ENCODE data around the gene LST1. TPM values are rescaled to one million over a fixed set of nuclear protein-coding genes. Genes with fewer than 3 reads are reported as not detected.
A peak's percentile ranks its signal among the peaks of the same experiment; 100 is the strongest.
"Not testable (repeated sequence)": the region's sequence is repeated elsewhere in the genome, so short reads cannot be mapped to it uniquely, and the experiment has no call there.

The LST1 gene
- total RNA-seq, 1 experiment from 2014 or later, result not detected

GRCh38 chr6:31546958-31547726 is 38.9 kb upstream of the LST1 start, which contains the start of gene NFKBIL1:
NFKBIL1 (plus strand) TSS chr6:31547608; CDS start chr6:31547695, 87 bp downstream.
- TF ChIP-seq CTCF (IDR thresholded peaks at IDR 0.05; ENCODE audit: unreplicated experiment), result no peak
- ChIA-PET CTCF (interaction anchor here (0.6 to 7.6 kb wide), 13 partner anchors 13 to 656 kb away, joined by 3 to 160 read pairs (median 4); partner anchors contain the start of gene MICB), POLR2A (interaction anchor here (0.6 to 3.1 kb wide), 27 partner anchors 9 to 1772 kb away, joined by 3 to 18 read pairs (median 3); partner anchors contain the start of genes BAG6, C6orf47 and HSPA1B)
- Mint-ChIP-seq H3K27ac (ENCODE audit: low read depth, unreplicated experiment) (peak within 1 kb of the TSS; percentile 57), H3K36me3 (ENCODE audit: insufficient read depth, unreplicated experiment) (peaks cover 33% of the 10 kb centered on the region), H3K9me3 (ENCODE audit: unreplicated experiment) (no peaks in the 10 kb centered on the region), H3K4me3 (ENCODE audit: unreplicated experiment) (peak within 1 kb of the TSS; percentile 75), H3K27me3 (ENCODE audit: insufficient read depth, unreplicated experiment) (no peaks in the 10 kb centered on the region), H3K4me1 (ENCODE audit: insufficient read depth, unreplicated experiment) (peaks cover 18% of the 10 kb centered on the region)
- intact Hi-C loops (cut with micrococcal nuclease), result loop anchor here (1.0 to 10.0 kb wide), 5 partner anchors 35 to 228 kb away; partner anchors contain the start of genes BAG6, LTB and VWA7
- DNase-seq (ENCODE audit: unreplicated experiment), result peak; percentile 96
- BruUV-seq (replicated peaks), result no TSS peak

- ChIA-PET CTCF (interaction anchor here (0.6 to 7.6 kb wide), 7 partner anchors 29 to 657 kb away, joined by 3 to 160 read pairs (median 4); no protein-coding TSS in a partner anchor), POLR2A (interaction anchor here (0.6 to 3.1 kb wide), 26 partner anchors 10 to 1771 kb away, joined by 3 to 18 read pairs (median 4); partner anchors contain the start of genes BAG6, C6orf47 and DXO)
- peaks cover 18% of the 10 kb centered on the region for H3K4me1 Mint-ChIP-seq (ENCODE audit: insufficient read depth, unreplicated experiment)
- H3K9me3 Mint-ChIP-seq (ENCODE audit: unreplicated experiment), result no peaks in the 10 kb centered on the region
- intact Hi-C loops (cut with micrococcal nuclease), result loop anchor here (2.0 to 10.0 kb wide), 3 partner anchors 34 to 227 kb away; partner anchors contain the start of genes BAG6, LTB and VWA7
- TSS peak; percentile 62 for BruUV-seq (replicated peaks)
- H3K27me3 Mint-ChIP-seq (ENCODE audit: insufficient read depth, unreplicated experiment), result no peaks in the 10 kb centered on the region
- H3K4me3 Mint-ChIP-seq (ENCODE audit: unreplicated experiment), result peak overlapping the region; percentile 75
- TF ChIP-seq CTCF (IDR thresholded peaks at IDR 0.05; ENCODE audit: unreplicated experiment), result no peak
- H3K36me3 Mint-ChIP-seq (ENCODE audit: insufficient read depth, unreplicated experiment), result peaks cover 41% of the 10 kb centered on the region
- DNase-seq (ENCODE audit: unreplicated experiment), result no peak
- peak overlapping the region; percentile 57 for H3K27ac Mint-ChIP-seq (ENCODE audit: low read depth, unreplicated experiment)
Observed at GRCh38 chr6:31547727-31548543, 38.1 kb upstream of the LST1 start.

GRCh38 chr6:31548544-31548873 is 37.6 kb upstream of the LST1 start:
- BruUV-seq (replicated peaks), result no TSS peak
- ChIA-PET CTCF (interaction anchor here (0.6 to 7.6 kb wide), 6 partner anchors 22 to 337 kb away, joined by 3 to 160 read pairs (median 4); no protein-coding TSS in a partner anchor), POLR2A (interaction anchor here (0.6 to 1.7 kb wide), 8 partner anchors 15 to 424 kb away, joined by 3 to 5 read pairs (median 3); partner anchors contain the start of genes BAG6 and DXO)
- H3K27ac Mint-ChIP-seq (ENCODE audit: low read depth, unreplicated experiment), result no peak overlapping the region
- TF ChIP-seq CTCF (IDR thresholded peaks at IDR 0.05; ENCODE audit: unreplicated experiment), result no peak
- H3K27me3 Mint-ChIP-seq (ENCODE audit: insufficient read depth, unreplicated experiment), result no peaks in the 10 kb centered on the region
- DNase-seq (ENCODE audit: unreplicated experiment), result no peak
- peak overlapping the region; percentile 75 for H3K4me3 Mint-ChIP-seq (ENCODE audit: unreplicated experiment)
- intact Hi-C loops (cut with micrococcal nuclease), result loop anchor here (5.0 to 10.0 kb wide), 2 partner anchors 34 to 226 kb away; partner anchors contain the start of genes LTB and VWA7
- no peaks in the 10 kb centered on the region for H3K9me3 Mint-ChIP-seq (ENCODE audit: unreplicated experiment)
- H3K4me1 Mint-ChIP-seq (ENCODE audit: insufficient read depth, unreplicated experiment), result peaks cover 18% of the 10 kb centered on the region
- peaks cover 46% of the 10 kb centered on the region for H3K36me3 Mint-ChIP-seq (ENCODE audit: insufficient read depth, unreplicated experiment)

- H3K36me3 Mint-ChIP-seq (ENCODE audit: insufficient read depth, unreplicated experiment), result peaks cover 48% of the 10 kb centered on the region
- H3K27ac Mint-ChIP-seq (ENCODE audit: low read depth, unreplicated experiment); H3K4me3 Mint-ChIP-seq (ENCODE audit: unreplicated experiment); intact Hi-C loops (cut with micrococcal nuclease); H3K9me3 Mint-ChIP-seq (ENCODE audit: unreplicated experiment); BruUV-seq (replicated peaks); H3K27me3 Mint-ChIP-seq (ENCODE audit: insufficient read depth, unreplicated experiment); H3K4me1 Mint-ChIP-seq (ENCODE audit: insufficient read depth, unreplicated experiment): not testable (repeated sequence)
- peak; percentile 61 for DNase-seq (ENCODE audit: unreplicated experiment)
- ChIA-PET CTCF (interaction anchor here (0.6 to 2.5 kb wide), 6 partner anchors 24 to 100 kb away, joined by 3 to 21 read pairs (median 4); partner anchors contain the start of gene TNF), POLR2A (interaction anchor here (0.6 to 1.8 kb wide), 6 partner anchors 9 to 100 kb away, joined by 3 to 6 read pairs (median 4); no protein-coding TSS in a partner anchor)
Observed at GRCh38 chr6:31551371-31551770, 34.7 kb upstream of the LST1 start.

All from MCF 10A (cell line).